Kidney epithelial cell (primary cell): Measurements from ENCODE around the gene DLG2. TPM values are rescaled to one million over a fixed set of nuclear protein-coding genes. Genes with fewer than 3 reads are reported as not detected.

ENCODE experiments used
- DNase-seq: peaks from one replicate; pipeline ENCODE4 v3.0.0-alpha.2; 2010; ENCODE audit warnings: low read depth
- H3K27me3 ChIP-seq: 2 replicates; pipeline ENCODE4 v1.6.0; 2011; ENCODE audit warnings: low read length; ENCODE audit not compliant: control insufficient read depth, insufficient read depth
- H3K36me3 ChIP-seq: 2 replicates; pipeline ENCODE4 v1.5.1; 2011; ENCODE audit warnings: low read length; ENCODE audit not compliant: control insufficient read depth, insufficient read depth
- H3K4me3 ChIP-seq: 2 replicates; pipeline ENCODE4 v1.5.1; 2011; ENCODE audit warnings: low read depth, mild to moderate bottlenecking, control low read depth, low read length
- CTCF ChIP-seq: IDR thresholded peaks from 2 replicates; pipeline ENCODE4 v1.5.1; 2011; ENCODE audit warnings: mild to moderate bottlenecking, moderate library complexity, low read length, control low read depth, inconsistent platforms; ENCODE audit not compliant: insufficient read depth, poor library complexity, severe bottlenecking
- total RNA-seq: library from RNA; depleted of rRNA; stranded (reverse); fragments of >200 nt; gene quantifications from 2 replicates; pipeline ENCODE4 v1.2.3, GENCODE V29; 2015

Gene DLG2
- total RNA-seq, 1 donor from 2014 or later: 0.75 TPM

- Histone ChIP-seq H3K4me3 (no peak overlapping the region), H3K27me3 (no peaks in the 10 kb centered on the region), H3K36me3 (no peaks in the 10 kb centered on the region)
- no peak for DNase-seq
- TF ChIP-seq CTCF: no peak
Observed at GRCh38 chr11:83544846-83545245, 2082.3 kb downstream of the DLG2 start.

GRCh38 chr11:83543706-83544439 lies 2083.3 kb downstream of the DLG2 start:
- no peak overlapping the region for H3K4me3 ChIP-seq
- no peaks in the 10 kb centered on the region for H3K27me3 ChIP-seq
- DNase-seq: no peak
- H3K36me3 ChIP-seq: no peaks in the 10 kb centered on the region
- no peak for TF ChIP-seq CTCF

- no peak overlapping the region for H3K4me3 ChIP-seq
- TF ChIP-seq CTCF: no peak
- no peaks in the 10 kb centered on the region for H3K27me3 ChIP-seq
- no peak for DNase-seq
- H3K36me3 ChIP-seq: no peaks in the 10 kb centered on the region
Observed at GRCh38 chr11:83542861-83543260, 2084.3 kb downstream of the DLG2 start.

GRCh38 chr11:83540728-83541127 lies 2086.4 kb downstream of the DLG2 start:
- TF ChIP-seq CTCF: no peak
- H3K36me3 ChIP-seq: no peaks in the 10 kb centered on the region
- no peaks in the 10 kb centered on the region for H3K27me3 ChIP-seq
- no peak overlapping the region for H3K4me3 ChIP-seq
- DNase-seq: no peak

- no peaks in the 10 kb centered on the region for H3K36me3 ChIP-seq
- no peak for TF ChIP-seq CTCF
- no peak for DNase-seq
- H3K4me3 ChIP-seq: no peak overlapping the region
- H3K27me3 ChIP-seq: no peaks in the 10 kb centered on the region
Observed at GRCh38 chr11:83540112-83540675, 2086.9 kb downstream of the DLG2 start.

GRCh38 chr11:83538286-83538685 lies 2088.9 kb downstream of the DLG2 start:
- Histone ChIP-seq H3K27me3 (no peaks in the 10 kb centered on the region), H3K4me3 (no peak overlapping the region), H3K36me3 (no peaks in the 10 kb centered on the region)
- DNase-seq: no peak
- no peak for TF ChIP-seq CTCF
